ENCODE data around the gene ACOT11.

The ACOT11 gene

DNA sequence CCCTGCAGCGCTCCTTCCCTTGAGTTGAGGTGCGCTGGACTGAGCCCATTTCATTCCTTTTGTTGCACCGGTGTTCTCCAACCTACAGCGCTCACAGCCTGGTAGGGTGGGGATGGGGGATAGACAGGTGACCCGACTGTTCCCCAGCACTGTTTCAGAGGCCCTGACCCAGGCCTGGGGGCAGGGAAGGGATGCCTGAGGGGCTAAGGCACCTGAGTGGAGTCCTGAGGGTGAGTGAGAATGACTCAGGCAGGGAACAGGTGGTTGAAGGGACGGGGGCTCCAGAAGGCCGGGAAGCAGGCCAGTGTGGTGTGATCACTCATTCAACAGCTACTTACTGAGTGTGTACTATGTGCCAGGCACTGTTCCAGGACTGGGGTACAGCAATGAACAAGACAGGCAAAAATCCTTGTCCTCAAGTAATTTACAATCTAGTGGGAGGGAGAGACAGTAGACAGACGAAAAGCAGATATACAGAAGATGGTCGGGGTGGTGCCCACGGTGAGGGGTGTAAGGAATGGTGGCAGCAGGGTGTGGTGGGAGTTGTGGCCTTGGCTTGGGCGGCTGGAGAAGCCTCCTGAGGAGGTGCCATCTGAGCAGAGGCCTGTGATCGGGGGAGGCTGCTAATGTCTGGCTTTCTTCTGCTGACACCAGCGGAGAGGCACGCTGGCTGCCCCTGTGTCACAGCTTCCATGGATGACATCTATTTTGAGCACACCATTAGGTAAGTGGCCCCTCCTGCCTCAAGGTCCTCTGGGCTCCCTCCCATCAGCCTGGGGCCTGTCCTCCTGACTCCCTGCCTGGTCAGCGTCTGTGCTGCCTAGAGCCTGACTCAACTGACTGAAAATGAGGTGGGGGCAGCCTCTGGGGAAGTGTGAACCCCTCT lies 37.4 kb downstream of the ACOT11 start:
- DNase-seq (ENCODE audit: low read depth) = no peak

DNA sequence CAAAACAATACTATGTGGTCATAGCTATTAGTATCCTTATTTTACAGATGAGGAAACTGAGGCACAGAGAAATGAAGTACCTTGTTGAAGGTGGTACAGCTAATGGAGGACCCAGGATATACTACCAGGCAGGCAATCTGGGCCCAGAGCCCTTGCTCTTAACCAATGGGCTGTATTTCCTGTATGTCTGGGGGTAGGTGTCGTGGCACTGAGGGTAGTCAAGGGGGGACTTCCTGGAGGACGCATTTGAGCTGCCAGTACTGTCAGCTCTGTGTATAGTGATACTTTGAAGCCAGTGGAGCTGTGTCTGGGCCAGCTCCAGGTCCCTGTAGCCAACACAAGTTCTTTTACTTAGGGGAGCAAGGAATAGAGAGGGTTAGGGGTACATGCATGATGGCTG lies 40.3 kb downstream of the ACOT11 start:
- DNase-seq (ENCODE audit: low read depth) = no peak

DNA sequence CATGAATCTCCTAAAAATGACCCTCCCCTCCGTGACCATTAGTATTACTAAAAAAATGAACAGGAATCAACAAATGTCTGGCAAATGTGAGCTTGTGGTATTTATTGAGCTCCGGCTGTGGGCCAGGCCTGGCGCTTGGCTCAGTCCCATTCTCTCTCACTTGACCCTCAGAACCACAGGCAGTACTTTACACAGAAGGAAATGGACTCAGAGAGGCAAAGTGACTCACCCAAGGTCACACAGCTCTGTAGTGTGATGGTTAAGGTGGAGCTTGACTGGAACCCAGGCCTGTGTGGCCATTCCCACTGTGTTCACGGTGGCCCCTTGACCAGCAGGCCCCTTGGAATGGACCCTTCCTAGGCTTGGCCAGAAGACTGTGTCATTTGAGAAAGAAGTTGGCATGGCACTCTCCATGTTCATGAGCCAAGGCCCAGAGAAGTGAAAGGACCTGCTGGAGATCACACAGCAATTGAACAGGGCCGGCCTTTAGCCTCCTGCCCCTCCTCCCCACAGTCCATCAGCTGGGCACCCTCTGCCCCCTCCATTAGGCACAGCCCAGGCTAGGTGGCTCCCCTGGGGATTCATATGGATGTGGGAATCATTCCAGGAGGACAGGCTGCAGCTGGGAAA lies 43.2 kb downstream of the ACOT11 start:
- no peak for DNase-seq (ENCODE audit: low read depth)

GRCh38 chr1:54593571-54594160 lies 45.6 kb downstream of the ACOT11 start:
- DNase-seq (ENCODE audit: low read depth) = no peak

DNA sequence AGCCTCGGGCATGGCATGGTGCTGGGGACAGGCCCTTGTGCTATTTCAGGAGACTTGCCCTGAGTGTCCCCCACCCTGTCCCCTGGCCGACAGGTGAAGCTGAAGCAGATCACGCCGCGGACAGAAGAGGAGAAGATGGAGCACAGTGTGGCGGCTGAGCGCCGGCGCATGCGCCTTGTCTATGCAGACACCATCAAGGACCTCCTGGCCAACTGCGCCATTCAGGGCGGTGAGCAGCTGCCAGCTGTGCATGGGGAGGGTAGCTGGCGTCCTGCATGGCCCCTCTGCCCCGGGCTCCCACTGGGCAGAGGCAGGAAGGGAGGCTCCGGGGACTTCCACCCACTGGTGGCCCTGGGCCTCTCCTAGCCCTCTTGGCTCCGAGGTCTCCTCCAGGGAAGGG lies 46.4 kb downstream of the ACOT11 start:
- no peak for DNase-seq (ENCODE audit: low read depth)

- DNase-seq (ENCODE audit: low read depth) = no peak
Measured at GRCh38 chr1:54595956-54596498, 48.0 kb downstream of the ACOT11 start.

- no peak for DNase-seq (ENCODE audit: low read depth)
Measured at GRCh38 chr1:54596756-54597155, 48.7 kb downstream of the ACOT11 start.

- DNase-seq (ENCODE audit: low read depth) = no peak
Measured at GRCh38 chr1:54597455-54598030, 49.5 kb downstream of the ACOT11 start.

DNA sequence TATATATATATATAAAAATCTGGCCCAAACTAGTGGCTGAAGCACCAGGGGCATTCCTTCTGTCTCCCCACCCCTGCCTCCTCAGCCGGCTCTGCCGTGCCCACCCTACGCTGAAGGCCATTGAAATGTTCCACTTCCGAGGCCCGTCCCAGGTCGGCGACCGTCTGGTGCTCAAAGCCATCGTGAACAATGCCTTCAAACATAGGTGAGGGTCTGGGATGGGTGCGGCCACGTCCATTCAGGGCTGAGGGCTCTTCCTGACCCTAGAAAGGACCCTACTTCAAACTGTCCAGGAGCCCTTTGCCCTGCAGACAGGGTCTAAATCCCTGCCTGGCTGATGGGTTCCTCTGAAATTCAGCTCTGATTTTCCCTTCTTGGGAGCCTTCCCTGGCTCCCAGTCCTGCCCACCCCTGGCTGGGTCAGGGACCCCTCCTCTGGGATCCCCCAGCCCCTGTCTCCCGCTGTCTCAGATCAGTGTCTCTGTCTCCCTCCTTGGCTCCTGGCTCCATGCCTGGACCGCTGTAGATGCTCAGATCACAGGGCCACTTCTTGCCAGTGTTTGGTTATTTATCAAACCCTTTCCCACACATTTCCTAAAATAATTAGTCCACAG lies 51.3 kb downstream of the ACOT11 start:
- no peak for DNase-seq (ENCODE audit: low read depth)

DNA sequence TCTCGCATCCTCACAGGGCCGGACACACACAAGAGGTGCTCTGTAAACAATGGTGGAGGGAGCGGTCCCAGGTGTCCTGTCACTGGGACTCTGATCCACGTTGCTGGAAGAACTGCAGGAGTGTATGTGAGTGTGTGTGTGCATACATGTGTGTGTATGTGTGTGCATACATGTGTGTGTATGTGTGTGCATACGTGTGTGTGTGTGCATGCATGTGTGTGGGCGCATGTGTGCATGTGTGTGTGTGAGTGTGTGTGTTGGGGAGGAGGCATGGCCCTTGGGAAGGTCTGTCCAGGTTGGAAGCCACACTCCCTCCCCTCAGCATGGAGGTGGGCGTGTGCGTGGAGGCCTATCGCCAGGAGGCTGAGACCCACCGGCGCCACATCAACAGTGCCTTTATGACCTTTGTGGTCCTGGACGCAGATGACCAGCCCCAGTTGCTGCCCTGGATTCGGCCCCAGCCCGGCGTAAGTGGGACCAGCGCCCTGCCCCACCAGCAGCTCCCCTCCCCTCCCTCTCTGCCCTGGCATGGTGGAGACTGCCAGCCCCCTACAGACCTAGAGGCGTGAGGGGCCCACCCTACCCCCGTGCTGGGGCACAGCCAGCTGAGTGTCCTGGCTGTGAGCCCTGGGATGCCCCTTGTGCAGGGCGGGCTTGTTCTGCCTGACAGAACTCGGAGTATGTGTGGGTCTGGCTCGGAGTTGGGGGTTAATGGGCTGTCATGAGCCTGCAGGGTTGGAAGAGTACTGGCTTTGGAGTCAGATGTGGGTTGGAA lies 53.1 kb downstream of the ACOT11 start:
- DNase-seq (ENCODE audit: low read depth) = no peak

DNA sequence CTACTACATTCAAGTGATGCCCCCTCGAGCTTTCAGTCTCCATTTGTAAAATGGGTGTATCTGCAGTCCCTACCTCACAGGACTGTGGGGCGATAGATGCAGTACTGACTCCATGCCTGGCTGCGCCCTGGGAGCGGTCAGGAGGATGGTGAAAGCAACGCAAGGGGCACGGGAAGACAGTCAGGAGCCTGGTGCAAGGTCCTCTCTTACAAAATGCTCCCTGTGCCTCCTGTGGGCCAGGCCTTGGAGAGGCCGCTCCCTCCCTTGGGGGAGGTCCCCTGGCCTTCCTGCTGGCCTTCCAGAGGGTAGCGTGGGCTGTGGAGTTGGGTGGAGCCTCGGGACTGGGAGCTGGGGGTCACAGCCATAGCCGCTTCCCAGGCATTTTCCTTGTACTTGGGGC lies 53.7 kb downstream of the ACOT11 start:
- no peak for DNase-seq (ENCODE audit: low read depth)

DNA sequence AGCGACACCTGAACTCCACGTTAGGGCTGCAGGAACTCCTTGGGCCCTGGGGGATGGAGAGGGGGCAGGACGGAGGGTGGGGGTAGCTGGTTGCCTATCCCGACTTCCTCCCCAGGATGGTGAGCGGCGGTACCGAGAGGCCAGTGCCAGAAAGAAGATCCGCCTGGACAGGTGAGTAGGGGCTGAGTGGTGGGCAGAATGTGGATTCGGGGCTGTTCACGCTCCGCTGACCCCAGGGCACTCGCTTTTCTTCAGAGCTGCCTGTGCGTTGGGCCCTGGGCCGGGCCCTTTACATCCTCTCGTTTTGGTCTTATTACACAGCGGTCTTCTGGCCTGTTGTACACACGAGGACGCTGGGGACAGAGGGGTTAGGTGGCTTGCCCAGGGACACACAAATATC lies 54.5 kb downstream of the ACOT11 start:
- no peak for DNase-seq (ENCODE audit: low read depth)

DNA sequence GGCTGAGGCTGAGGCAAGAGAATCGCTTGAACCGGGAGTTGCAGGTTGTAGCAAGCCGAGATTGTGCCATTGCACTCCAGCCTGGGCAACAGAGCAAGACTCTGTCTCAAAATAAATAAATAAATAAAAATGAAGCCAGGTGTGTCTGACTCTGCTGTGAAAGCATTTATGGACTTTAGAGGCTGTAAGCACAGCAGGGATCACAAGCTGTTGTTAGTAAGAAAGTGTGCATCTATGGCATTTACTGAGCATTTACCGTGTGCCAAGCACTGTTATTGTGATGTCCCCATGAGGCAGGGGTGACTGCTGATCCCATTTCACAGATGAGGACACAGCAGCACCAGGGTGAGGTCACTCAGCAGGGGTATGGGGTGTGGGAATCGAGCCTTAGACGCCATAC lies 55.2 kb downstream of the ACOT11 start:
- DNase-seq (ENCODE audit: low read depth) = no peak

DNA sequence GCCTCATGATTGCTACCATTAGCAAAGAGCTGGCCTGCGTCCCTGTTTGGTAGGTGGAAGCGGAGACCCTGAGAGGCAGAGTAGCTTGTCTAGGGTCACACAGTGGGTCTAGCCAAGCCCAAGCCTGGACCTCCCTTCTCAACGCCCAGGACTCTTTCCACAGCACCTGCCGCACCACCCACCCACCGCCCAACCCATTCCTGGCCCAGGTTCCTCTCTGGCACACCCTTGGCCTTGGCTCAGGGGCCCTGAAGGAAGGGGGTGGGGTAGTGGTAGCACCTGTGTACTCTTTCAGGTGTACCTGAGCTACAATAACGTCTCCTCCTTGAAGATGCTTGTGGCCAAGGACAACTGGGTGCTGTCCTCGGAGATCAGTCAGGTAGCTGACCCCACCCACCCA lies 56.0 kb downstream of the ACOT11 start:
- no peak for DNase-seq (ENCODE audit: low read depth)

DNA sequence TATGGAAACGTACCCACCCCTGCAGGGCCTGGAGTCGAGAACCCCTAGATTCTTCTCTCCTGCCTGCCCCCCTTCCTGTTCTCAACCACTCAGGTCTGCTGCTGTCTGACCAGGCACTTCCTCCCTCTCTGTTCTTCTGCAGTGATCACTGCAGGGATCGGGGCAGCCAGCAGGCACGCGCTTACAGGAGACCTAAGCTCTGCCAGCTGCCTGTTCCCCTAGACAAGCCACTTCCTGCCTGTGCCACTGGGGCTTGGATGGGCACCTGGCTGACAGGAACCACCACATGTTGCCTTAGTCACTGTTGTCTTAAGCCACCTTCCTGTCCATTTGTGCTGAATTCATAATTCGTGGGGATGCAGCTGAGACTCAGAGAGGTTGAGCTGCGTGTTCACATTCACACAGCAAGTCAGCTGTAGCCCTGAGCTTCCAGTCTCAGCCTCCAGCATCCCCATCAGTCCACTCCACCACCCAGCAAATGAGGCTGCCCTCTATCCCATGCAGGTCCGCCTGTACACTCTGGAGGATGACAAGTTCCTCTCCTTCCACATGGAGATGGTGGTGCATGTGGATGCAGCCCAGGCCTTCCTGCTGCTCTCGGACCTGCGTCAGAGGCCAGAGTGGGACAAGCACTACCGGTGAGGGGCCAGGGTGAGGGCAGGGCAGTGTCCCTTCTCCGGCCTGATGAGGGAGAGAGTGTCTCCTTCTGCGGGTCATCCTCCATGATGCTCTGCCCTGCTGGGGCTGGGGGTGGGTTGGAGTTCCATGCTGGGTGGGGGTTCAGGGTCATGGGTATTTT lies 56.7 kb downstream of the ACOT11 start:
- DNase-seq (ENCODE audit: low read depth) = peak; percentile 9

- DNase-seq (ENCODE audit: low read depth) = no peak
Measured at GRCh38 chr1:54606096-54606989, 58.3 kb downstream of the ACOT11 start.

GRCh38 chr1:54606990-54607325 lies 58.9 kb downstream of the ACOT11 start:
- DNase-seq (ENCODE audit: low read depth) = no peak

- DNase-seq (ENCODE audit: low read depth) = no peak
Measured at GRCh38 chr1:54607821-54608565, 60.0 kb downstream of the ACOT11 start.

Data from T follicular helper cell (primary cell).